Smooth muscle cell of the brain vasculature (primary cell): ENCODE measurements around the gene SCO2.
A peak's percentile ranks its signal among the peaks of the same experiment; 100 is the strongest.

Experiments
- DNase-seq: peaks from one replicate; pipeline ENCODE4 v3.0.0-alpha.2; 2012; ENCODE audit warnings: low read depth, low spot score

Gene SCO2

GRCh38 chr22:50481440-50482106, 43.8 kb downstream of the SCO2 start, which contains the start of gene ADM2:
Gene ADM2 (plus strand): TSS chr22:50481543. CDS start chr22:50481848, 305 bp downstream.
- DNase-seq, result no peak

GRCh38 chr22:50481045-50481439, 44.4 kb downstream of the SCO2 start:
- DNase-seq, result no peak

- DNase-seq, result no peak
Measured at GRCh38 chr22:50479721-50480120, 45.7 kb downstream of the SCO2 start.

- no peak for DNase-seq
Measured at GRCh38 chr22:50477923-50478322, 47.5 kb downstream of the SCO2 start.

GRCh38 chr22:50476868-50477267, 48.5 kb downstream of the SCO2 start:
- no peak for DNase-seq

- no peak for DNase-seq
Measured at GRCh38 chr22:50475652-50476002, 49.8 kb downstream of the SCO2 start.

GRCh38 chr22:50474710-50475651, 50.4 kb downstream of the SCO2 start, which contains the start of gene SBF1:
Gene SBF1 (minus strand): TSS chr22:50475035. CDS start chr22:50474840, 195 bp downstream.
- DNase-seq, result peak; percentile 82

- DNase-seq, result no peak
Measured at GRCh38 chr22:50473855-50474671, 51.3 kb downstream of the SCO2 start.
